ACC112 (cell line): ENCODE results near the gene CAVIN3.

Experiments
- H2AFZ ChIP-seq: fragments of 200-600 bp; sonication (generic); one replicate; pipeline ENCODE4 v1.6.0; 2017; ENCODE audit warnings: antibody characterized with exemption, low read length; ENCODE audit not compliant: unreplicated experiment
- H3K27ac ChIP-seq: fragments of 200-600 bp; sonication (generic); 2 replicates; pipeline ENCODE4 v1.5.1; 2014; ENCODE audit warnings: low read depth, mild to moderate bottlenecking, antibody characterized with exemption, low read length, moderate library complexity
- H3K27me3 ChIP-seq: fragments of 200-600 bp; sonication (generic); 2 replicates; pipeline ENCODE4 v1.6.1; 2014; ENCODE audit warnings: mild to moderate bottlenecking, antibody characterized with exemption, low read length, moderate library complexity, mixed read lengths; ENCODE audit not compliant: insufficient read depth
- H3K36me3 ChIP-seq: fragments of 200-600 bp; sonication (generic); 2 replicates; pipeline ENCODE4 v1.6.1; 2016; ENCODE audit warnings: mild to moderate bottlenecking, antibody characterized with exemption, low read length, moderate library complexity, mixed read lengths; ENCODE audit not compliant: insufficient read depth
- H3K4me1 ChIP-seq: fragments of 200-600 bp; sonication (generic); one replicate; pipeline ENCODE4 v1.6.1; 2016; ENCODE audit warnings: low read length, mixed read lengths; ENCODE audit not compliant: insufficient read depth, unreplicated experiment, control insufficient read depth
- H3K4me3 ChIP-seq: fragments of 200-600 bp; sonication (generic); 2 replicates; pipeline ENCODE4 v1.5.1; 2014; ENCODE audit warnings: mild to moderate bottlenecking, low read depth, low read length
- H3K79me2 ChIP-seq: fragments of 200-600 bp; sonication (generic); one replicate; pipeline ENCODE4 v1.6.0; 2016; ENCODE audit warnings: low read length; ENCODE audit not compliant: control insufficient read depth, unreplicated experiment, insufficient read depth

The CAVIN3 gene, protein sequence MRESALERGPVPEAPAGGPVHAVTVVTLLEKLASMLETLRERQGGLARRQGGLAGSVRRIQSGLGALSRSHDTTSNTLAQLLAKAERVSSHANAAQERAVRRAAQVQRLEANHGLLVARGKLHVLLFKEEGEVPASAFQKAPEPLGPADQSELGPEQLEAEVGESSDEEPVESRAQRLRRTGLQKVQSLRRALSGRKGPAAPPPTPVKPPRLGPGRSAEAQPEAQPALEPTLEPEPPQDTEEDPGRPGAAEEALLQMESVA

DNA sequence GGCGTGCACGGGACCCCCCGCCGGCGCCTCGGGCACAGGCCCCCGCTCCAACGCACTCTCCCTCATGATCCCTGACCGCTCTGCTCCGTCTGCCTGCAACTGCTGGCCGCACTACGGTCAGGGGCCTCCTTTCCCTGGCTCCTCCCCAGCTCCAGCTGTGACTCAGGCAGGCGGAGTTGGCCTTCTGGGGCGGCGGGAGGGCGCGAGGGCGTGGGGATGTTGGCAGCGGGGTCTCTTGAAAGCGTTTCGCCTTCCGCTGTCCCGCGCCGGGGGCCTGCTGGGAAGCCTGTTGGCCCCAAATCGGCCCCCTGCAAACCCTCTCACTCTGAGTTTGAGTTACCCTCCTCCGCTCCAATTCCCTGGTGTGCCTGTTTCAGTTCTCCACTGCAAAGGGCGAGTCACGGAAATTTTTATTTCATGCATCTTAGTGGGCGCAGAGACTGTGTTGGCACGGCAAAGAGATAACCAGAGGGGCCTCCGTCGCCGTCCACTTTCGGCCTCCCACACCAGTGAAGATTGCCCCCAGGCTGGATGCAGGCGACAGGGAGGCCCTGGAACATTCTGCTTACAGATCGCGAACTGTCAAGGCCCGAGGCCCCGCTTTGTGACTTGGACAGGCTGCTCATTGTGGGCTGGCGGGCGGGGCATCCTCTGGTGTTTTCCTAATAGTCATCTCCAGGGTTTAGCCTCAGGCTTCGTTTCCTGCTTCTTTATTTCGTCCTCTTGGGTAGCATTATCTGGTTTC is at the start of gene CAVIN3:
Gene CAVIN3 (minus strand): TSS at position 91 of the 745 bp plus-strand sequence. CDS start 25 bp downstream, at position 66.
- Histone ChIP-seq H3K36me3 (no peaks in the 10 kb centered on the region), H3K27me3 (no peaks in the 10 kb centered on the region), H2AFZ (peak within 1 kb of the TSS; percentile 93), H3K4me3 (peak within 1 kb of the TSS; percentile 84), H3K79me2 (peaks cover 25% of the 10 kb centered on the region), H3K4me1 (peaks cover 30% of the 10 kb centered on the region), H3K27ac (peak within 1 kb of the TSS; percentile 98)

DNA sequence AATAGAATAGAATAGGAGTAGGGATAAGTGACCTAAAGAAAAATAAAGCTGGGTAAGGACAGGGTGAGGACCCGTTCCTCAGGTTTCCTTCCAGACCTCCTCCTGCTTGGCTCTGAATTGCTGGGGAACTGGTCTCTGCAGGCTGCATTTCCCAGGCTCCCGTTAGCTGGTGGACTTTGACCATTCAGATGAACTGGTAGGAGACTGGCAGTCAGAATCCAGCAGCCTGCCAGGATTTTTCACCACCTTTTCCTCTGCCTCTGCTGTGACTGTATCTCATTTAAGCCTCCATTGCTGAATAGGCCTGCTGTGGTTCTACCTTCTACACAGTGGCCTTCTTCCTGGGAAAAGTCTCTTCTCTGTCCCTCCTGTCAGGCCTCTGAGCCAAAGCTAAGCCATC is 45.4 kb upstream of the CAVIN3 start:
- no peaks in the 10 kb centered on the region for H3K27me3 ChIP-seq
- H3K27ac ChIP-seq: no peak overlapping the region
- H3K36me3 ChIP-seq: no peaks in the 10 kb centered on the region
- no peaks in the 10 kb centered on the region for H3K4me1 ChIP-seq
- H3K4me3 ChIP-seq: no peak overlapping the region
- H2AFZ ChIP-seq: no peak overlapping the region
- H3K79me2 ChIP-seq: no peaks in the 10 kb centered on the region

DNA sequence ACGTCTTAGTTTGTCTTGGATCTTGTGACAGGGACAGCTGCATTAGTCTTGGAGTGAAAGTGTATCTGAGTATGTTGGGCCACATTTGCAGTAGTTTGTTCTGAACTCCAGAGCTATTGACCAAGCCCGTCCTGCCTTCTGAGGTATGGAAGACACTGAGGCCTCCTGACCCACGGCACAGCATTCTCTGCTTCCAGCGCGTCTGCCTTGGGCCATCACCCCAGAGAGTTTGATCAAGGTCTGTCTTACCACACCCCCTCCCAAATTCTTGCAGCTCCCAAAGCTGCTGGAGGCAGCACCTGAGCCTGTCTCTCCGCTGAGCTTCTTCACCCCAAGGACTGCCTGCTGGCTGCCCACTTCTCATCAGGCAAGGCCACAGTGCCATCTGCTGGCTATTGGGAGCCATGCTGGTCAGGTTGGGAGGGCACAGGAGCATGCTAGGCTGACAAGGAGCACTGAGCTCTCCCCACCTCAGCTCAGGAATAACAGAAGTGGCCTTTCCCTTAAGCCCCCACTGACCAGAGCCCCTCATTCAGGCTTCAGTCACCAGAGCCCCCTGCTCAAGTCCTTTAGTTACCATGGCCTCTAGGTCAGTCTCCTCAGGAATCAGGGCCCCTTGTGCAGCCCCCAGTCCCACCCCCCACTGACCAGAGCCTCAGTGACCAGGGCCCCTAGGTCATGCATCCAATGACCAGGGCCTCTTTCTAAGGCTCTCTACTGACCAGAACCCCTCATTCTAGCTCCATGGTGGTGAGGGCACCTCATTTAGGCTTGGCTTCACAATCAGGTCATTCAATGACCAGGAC is 42.8 kb upstream of the CAVIN3 start:
- H3K4me1 ChIP-seq: no peaks in the 10 kb centered on the region
- no peaks in the 10 kb centered on the region for H3K27me3 ChIP-seq
- no peak overlapping the region for H3K4me3 ChIP-seq

DNA sequence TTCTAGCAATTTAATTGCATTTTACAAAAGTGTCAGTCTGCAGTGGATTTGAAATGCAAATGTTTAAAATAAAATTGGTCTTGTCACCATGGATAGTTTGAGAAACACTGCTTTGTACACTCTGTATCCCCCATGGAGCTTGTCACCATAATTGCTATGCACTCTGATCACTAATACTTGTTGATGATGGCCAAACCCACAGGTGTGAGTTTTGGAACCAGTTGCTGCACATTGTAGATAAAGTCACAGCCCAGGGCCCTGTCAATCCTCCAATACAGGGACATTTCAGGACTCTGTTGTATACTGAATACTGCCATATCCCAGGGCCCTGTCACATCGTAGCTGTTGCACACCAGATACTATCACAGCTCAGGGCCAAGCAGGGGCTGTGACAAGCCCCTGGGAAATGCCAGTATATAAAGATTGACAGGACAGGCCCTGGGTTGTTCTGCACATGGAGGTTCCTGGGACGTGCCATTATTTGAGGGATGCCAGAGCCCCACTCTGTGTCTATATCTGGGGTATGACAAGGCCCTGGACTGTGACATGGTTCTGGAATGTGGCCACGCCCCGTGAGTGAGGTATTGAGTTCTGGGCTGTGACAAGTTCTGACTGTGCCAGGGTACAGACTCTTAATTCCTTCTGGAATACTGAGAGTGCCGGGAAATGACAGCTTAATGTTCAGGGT is 42.0 kb upstream of the CAVIN3 start:
- H3K79me2 ChIP-seq: no peaks in the 10 kb centered on the region
- H3K27ac ChIP-seq: no peak overlapping the region
- H3K36me3 ChIP-seq: no peaks in the 10 kb centered on the region

More for the DNA sequence above, 42.8 kb upstream of the CAVIN3 start:
- Histone ChIP-seq H3K27ac (no peak overlapping the region), H3K79me2 (no peaks in the 10 kb centered on the region), H3K36me3 (no peaks in the 10 kb centered on the region), H2AFZ (no peak overlapping the region)

DNA sequence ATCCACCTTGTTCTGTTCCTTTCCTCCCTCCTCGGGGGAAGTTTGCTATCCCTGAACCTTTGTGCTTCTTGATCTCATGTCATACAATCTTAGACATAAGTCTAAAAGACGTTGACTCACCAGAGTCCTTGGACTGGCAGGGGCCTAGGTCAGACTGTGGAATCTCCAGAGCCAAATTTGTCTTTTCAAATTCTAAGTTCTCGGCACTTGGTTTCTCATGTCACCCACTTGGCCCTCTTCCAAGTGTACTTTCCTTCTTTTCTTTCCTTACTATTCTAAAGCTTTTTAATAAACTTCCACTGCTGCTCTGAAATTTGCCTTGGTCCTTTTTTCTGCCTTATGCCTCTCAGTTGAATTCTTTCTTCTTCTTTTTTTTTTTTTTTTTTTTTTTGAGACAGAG is 39.9 kb upstream of the CAVIN3 start:
- no peaks in the 10 kb centered on the region for H3K36me3 ChIP-seq
- H2AFZ ChIP-seq: no peak overlapping the region
- H3K27me3 ChIP-seq: no peaks in the 10 kb centered on the region
- H3K4me1 ChIP-seq: peaks cover 18% of the 10 kb centered on the region
- no peak overlapping the region for H3K27ac ChIP-seq
- no peak overlapping the region for H3K4me3 ChIP-seq
- H3K79me2 ChIP-seq: no peaks in the 10 kb centered on the region

More for the DNA sequence above, 42.0 kb upstream of the CAVIN3 start:
- H3K4me3 ChIP-seq: no peak overlapping the region
- H2AFZ ChIP-seq: no peak overlapping the region
- H3K27me3 ChIP-seq: no peaks in the 10 kb centered on the region
- H3K4me1 ChIP-seq: peaks cover 6% of the 10 kb centered on the region

DNA sequence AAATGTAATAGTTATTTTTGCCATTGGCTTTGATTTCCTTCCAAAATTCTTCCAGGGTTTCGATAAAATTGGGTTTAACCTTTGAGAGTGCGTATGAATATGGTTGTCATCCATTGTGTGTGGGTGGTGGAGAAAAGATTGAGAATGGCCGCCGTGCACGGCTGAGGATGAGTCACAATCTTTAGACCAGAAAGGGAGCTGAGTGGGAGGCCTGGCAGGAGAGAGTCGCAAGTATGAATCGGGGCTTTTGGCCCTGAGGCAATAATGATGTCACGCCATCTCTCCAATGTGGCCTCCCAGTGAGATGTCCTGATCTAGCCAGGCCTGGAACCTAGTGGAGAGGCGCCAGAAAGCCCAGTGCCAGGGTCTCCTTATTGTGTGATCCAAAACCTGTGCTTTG is 36.9 kb upstream of the CAVIN3 start:
- H3K4me3 ChIP-seq: peak overlapping the region; percentile 61
- H3K4me1 ChIP-seq: peaks cover 24% of the 10 kb centered on the region
- no peaks in the 10 kb centered on the region for H3K27me3 ChIP-seq
- no peaks in the 10 kb centered on the region for H3K36me3 ChIP-seq
- no peaks in the 10 kb centered on the region for H3K79me2 ChIP-seq
- peak overlapping the region; percentile 56 for H3K27ac ChIP-seq
- peak overlapping the region; percentile 100 for H2AFZ ChIP-seq

DNA sequence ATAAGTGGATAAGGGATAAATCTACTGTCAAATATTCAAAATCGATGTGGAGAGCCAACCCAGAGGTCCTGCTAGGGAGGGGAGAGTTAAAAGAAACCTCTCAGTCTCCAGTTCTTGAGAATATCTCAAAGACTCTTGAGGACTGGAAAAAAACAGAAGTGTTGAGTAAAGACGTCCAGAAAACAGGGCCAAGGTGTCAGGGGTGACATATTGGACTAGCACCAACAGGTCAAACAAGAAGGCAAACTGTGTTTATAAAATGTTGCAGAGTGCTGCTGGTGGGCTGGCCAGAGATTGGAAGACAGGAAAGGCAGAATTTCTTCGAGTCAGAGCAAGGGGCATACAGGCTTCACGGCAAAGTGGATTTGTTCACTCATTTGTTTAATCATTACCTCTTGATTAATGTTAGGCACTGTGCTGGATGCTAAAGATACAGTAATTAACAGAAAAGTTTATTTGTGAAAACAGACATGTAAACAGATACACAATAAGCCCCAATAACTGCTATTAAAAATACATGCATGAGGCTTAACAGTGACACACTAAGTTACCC is 36.3 kb upstream of the CAVIN3 start:
- no peaks in the 10 kb centered on the region for H3K79me2 ChIP-seq
- H3K27me3 ChIP-seq: no peaks in the 10 kb centered on the region
- H3K36me3 ChIP-seq: no peaks in the 10 kb centered on the region
- H3K27ac ChIP-seq: peak overlapping the region; percentile 28
- H3K4me1 ChIP-seq: peaks cover 24% of the 10 kb centered on the region
- H2AFZ ChIP-seq: peak overlapping the region; percentile 100
- peak overlapping the region; percentile 61 for H3K4me3 ChIP-seq

DNA sequence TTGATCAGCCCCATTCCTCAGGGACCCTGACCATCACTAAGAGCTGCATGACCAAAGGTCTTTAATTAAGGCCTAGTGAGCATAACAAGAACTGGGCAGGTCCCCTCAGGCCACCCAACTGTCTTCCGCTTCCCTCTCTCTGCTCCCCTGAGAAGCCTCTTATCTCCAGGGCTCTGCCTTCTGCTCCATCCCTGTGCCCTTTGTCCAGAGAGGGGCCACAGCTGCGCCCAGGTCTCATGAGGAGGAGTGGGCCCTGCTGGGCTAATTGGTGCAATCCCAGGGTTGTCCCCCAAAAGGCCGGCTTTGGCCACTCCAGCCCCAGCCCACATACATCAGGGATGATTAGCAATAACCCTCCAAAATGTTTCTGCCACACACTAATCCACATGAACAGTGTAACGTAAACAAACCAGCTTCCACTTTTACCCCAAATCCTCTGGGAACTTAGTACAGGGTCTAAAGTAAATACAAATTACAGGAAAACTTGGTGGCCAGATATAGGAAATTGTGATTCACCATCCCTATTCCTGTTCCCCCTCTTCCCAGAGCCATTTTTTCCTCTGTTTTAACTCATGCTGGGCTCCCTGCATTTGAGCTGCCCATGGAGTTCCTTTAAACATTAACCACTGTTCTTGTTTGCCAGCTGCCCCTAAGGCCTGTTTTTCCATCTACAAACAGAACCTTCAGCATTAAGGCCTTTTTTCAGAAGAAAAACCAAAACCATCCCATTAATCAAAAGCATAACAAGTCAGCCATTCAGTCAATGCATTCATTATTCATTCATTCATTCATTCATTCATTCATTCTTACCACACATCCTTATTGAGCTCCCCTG is 34.6 kb upstream of the CAVIN3 start:
- no peak overlapping the region for H3K4me3 ChIP-seq
- no peak overlapping the region for H2AFZ ChIP-seq
- no peaks in the 10 kb centered on the region for H3K79me2 ChIP-seq
- no peaks in the 10 kb centered on the region for H3K27me3 ChIP-seq
- no peak overlapping the region for H3K27ac ChIP-seq
- H3K36me3 ChIP-seq: no peaks in the 10 kb centered on the region
- peaks cover 24% of the 10 kb centered on the region for H3K4me1 ChIP-seq

DNA sequence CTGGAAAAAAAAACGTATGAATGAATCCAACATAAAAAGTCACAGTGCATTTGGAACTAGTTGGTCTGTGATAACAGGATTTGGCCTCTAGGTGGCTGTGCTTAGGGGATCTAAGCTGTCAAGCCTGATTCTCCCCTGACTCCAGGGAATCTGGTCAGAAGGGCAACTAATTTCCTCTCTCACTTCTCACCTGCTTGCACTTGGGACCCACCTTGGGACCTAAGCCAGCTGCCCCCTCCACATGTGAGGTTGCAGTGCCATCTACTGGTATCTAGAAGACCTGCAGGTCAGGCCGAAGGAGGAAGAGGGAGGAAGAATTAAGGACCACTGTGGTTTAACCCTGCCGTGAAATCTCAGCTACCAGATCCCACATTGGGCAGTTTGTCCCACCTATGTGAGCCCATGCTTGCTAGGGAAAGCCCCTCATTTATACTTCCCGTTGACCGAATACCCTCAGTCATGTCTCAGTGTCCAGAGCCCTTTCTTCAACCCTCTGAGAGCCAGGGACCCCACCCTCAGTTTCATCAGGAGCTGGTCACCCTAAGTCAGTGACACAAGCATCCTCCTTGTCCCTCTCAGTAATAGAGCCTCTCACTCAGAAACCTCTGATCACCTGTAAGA is 33.2 kb upstream of the CAVIN3 start:
- Histone ChIP-seq H3K27ac (no peak overlapping the region), H3K79me2 (no peaks in the 10 kb centered on the region), H3K36me3 (no peaks in the 10 kb centered on the region), H3K4me1 (peaks cover 24% of the 10 kb centered on the region), H2AFZ (peak overlapping the region; percentile 52), H3K27me3 (no peaks in the 10 kb centered on the region), H3K4me3 (no peak overlapping the region)
